Measurements from ENCODE around the gene KRT2.

KRT2 gene

GRCh38 chr12:52661668-52662067, 9.7 kb upstream of the KRT2 start:
- no peak for DNase-seq (ENCODE audit: low read depth)
- TF ChIP-seq CTCF (conservative IDR thresholded peaks at IDR 0.05; ENCODE audit: low read depth, low read length) = no peak
- H3K4me3 ChIP-seq (ENCODE audit: low read depth, low read length) = no peak overlapping the region

- no peak for TF ChIP-seq CTCF (conservative IDR thresholded peaks at IDR 0.05; ENCODE audit: low read depth, low read length)
- DNase-seq (ENCODE audit: low read depth) = no peak
- no peak overlapping the region for H3K4me3 ChIP-seq (ENCODE audit: low read depth, low read length)
Measured at GRCh38 chr12:52660934-52661499, 9.0 kb upstream of the KRT2 start.

DNA sequence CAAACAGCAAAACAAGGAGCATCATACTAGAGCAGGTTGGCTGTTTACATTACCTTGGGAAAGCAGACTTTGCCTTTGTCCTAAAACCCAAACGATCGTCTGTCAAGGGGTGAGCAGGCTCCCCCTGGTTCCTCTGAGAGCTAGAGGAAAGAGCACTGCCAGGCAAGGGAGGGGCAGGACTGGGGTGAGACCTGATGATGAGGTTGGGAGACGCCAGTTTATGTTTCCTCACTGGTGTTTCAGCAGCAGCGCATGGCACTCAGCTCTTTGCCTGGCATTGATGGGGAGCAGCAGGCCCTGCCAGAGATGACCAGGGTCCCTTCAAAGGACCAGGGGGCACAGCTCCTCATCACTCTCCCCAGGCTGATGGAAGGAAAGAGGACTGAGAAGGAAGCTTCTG, 7.9 kb upstream of the KRT2 start:
- TF ChIP-seq CTCF (conservative IDR thresholded peaks at IDR 0.05; ENCODE audit: low read depth, low read length) = no peak
- no peak for DNase-seq (ENCODE audit: low read depth)

DNA sequence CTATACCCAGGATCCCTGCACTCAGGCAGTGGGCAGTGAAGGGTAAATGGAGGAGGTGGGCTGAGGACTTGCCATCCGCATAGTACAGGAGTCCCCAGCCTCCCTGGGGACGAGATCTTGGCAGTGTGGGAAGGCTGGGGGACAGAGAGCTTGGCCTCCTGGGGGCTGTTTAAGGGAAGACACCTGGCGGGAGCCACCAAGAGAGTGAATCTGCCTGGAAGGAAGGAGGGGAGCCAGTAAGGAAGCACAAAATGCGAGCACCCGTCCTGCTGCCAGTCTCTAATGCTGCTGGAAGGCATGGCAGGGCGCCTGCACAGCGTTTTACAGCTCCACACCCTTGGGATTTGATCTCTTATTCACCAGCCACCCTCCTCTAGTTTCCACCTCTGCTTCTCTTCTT, 7.4 kb upstream of the KRT2 start:
- no peak overlapping the region for H3K4me3 ChIP-seq (ENCODE audit: low read depth, low read length)
- no peak for DNase-seq (ENCODE audit: low read depth)
- TF ChIP-seq CTCF (conservative IDR thresholded peaks at IDR 0.05; ENCODE audit: low read depth, low read length) = no peak

More for the DNA sequence above, 7.9 kb upstream of the KRT2 start:
- no peak overlapping the region for H3K4me3 ChIP-seq (ENCODE audit: low read depth, low read length)

DNA sequence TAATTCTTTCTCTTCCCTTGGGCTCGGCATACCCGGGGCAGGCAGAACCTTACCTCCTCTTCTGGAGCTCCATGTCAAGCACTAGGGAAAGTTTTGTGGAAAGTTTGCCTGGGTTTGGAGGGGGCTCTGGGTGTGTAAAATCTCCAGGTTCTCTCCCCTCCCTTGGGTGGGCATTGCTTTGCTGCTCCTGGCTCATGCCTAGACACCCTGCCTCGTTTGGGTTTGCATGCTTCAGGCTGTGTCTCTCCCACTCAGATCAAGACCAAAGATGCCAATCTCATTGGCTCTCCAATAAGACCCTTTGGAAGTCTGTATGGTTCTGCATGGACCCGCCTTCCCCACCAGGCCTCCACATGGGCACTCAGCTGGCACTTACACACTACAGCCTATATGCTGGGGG, 6.2 kb upstream of the KRT2 start:
- DNase-seq (ENCODE audit: low read depth) = no peak
- no peak overlapping the region for H3K4me3 ChIP-seq (ENCODE audit: low read depth, low read length)
- no peak for TF ChIP-seq CTCF (conservative IDR thresholded peaks at IDR 0.05; ENCODE audit: low read depth, low read length)

DNA sequence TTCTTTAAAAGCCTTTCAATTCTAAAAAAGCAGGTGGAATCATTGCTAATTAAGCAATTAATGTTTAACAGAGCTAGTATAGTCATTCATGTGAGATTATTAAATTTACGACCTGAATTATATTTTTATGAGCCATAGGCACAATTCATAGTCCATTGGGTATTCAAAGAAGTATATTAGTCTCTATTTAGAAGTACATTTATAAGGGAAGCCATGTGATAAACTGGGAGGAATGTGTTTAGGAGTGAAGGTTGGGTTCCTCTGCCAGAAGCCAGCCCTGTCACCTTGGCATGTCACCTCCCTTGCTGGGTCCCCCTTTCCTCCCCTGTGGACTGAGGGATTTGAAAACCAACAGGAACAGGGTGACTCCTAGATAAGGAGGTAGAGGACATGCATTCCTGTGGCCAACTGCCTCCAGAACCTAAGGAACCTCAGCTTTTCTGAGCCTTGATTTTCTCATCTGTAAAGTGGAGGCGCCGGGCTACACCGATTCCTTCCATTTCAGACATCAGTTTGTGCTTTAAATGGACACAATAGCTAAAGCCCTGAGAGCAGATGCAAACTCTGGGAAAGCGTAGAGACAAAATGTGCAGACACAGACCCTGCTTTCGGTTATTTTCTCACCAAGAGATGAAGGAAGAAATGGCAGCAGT, 5.4 kb upstream of the KRT2 start:
- H3K4me3 ChIP-seq (ENCODE audit: low read depth, low read length) = no peak overlapping the region
- DNase-seq (ENCODE audit: low read depth) = no peak
- no peak for TF ChIP-seq CTCF (conservative IDR thresholded peaks at IDR 0.05; ENCODE audit: low read depth, low read length)

GRCh38 chr12:52656616-52657015, 4.6 kb upstream of the KRT2 start:
- H3K4me3 ChIP-seq (ENCODE audit: low read depth, low read length) = no peak overlapping the region
- DNase-seq (ENCODE audit: low read depth) = no peak
- TF ChIP-seq CTCF (conservative IDR thresholded peaks at IDR 0.05; ENCODE audit: low read depth, low read length) = no peak
